Bronchial epithelial cell (primary cell): Measurements from ENCODE around the gene MECR. TPM values are rescaled to one million over a fixed set of nuclear protein-coding genes. Genes with fewer than 3 reads are reported as not detected.

Experiments
- DNase-seq: peaks from one replicate; pipeline ENCODE4 v3.0.0-alpha.2; 2010; ENCODE audit warnings: low read depth
- FAIRE-seq: peaks from 2 replicates; lab custom pipeline; 2011; peaks lifted over from hg19 to GRCh38; lab: Jason Lieb, UNC
- H3K27me3 ChIP-seq: 2 replicates; pipeline ENCODE4 v1.5.1; 2011; ENCODE audit warnings: low read length; ENCODE audit not compliant: control insufficient read depth, insufficient read depth
- H3K36me3 ChIP-seq: 2 replicates; pipeline ENCODE4 v1.5.1; 2011; ENCODE audit warnings: low read length; ENCODE audit not compliant: control insufficient read depth, insufficient read depth
- H3K4me3 ChIP-seq: 2 replicates; pipeline ENCODE4 v1.5.1; 2011; ENCODE audit warnings: mild to moderate bottlenecking, low read depth, low read length, control low read depth
- CTCF ChIP-seq: IDR thresholded peaks from 2 replicates; pipeline ENCODE4 v1.5.1; 2011; ENCODE audit warnings: mild to moderate bottlenecking, moderate library complexity, low read length, control low read depth, inconsistent platforms; ENCODE audit not compliant: insufficient read depth, severe bottlenecking
- total RNA-seq: library from RNA; depleted of rRNA; stranded (reverse); fragments of >200 nt; gene quantifications from 2 replicates; pipeline ENCODE4 v1.2.1, GENCODE V29; 2014

The MECR gene
- total RNA-seq, 1 donor from 2014 or later: 28.2 TPM

DNA sequence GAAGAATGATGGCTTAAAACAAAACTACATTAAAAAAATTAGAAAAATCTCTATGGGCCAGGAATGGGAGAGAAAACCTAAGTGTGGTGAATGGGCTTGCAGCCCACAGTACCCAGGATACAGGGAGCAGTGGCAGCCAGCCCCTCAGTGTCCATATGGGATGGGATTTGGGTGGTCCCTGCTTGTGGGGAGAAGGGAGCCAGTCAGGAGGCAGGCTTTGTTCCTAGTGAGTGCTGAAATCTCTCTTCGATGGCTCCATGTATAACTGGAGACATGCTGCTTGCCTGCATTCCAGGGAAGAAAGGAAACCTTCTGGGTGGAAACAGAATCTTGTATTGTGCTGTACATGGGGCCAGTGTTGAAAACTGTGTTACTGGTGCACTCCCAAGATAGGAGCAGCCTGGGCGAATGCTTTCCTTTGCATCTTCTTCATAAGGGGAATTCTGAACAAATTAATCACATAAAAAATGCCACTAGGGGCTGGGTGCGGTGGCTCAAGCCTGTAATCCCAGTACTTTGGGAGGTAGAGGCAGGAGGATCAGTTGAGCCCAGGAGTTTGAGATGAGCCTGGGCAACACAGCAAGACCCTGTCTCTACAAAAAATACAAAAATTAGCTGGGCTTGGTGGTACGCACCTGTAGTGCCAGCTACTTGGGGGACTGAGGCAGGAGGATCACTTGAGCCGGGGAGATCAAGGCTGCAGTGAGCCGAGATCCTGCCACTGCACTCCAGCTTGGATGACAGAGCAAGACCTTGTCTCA lies 41.6 kb upstream of the MECR start:
- TF ChIP-seq CTCF: no peak
- Histone ChIP-seq H3K27me3 (no peaks in the 10 kb centered on the region), H3K36me3 (peaks cover 8% of the 10 kb centered on the region), H3K4me3 (no peak overlapping the region)
- DNase-seq (no peak), FAIRE-seq (no peak)

GRCh38 chr1:29271724-29272123 lies 41.0 kb upstream of the MECR start:
- no peak for TF ChIP-seq CTCF
- Histone ChIP-seq H3K36me3 (peaks cover 8% of the 10 kb centered on the region), H3K4me3 (no peak overlapping the region), H3K27me3 (no peaks in the 10 kb centered on the region)
- peak; percentile 70 for FAIRE-seq
- DNase-seq: peak; percentile 75

GRCh38 chr1:29270929-29271521 lies 40.3 kb upstream of the MECR start:
- Histone ChIP-seq H3K36me3 (peaks cover 6% of the 10 kb centered on the region), H3K27me3 (no peaks in the 10 kb centered on the region), H3K4me3 (no peak overlapping the region)
- FAIRE-seq (no peak), DNase-seq (no peak)
- TF ChIP-seq CTCF: no peak

GRCh38 chr1:29269382-29269781 lies 38.6 kb upstream of the MECR start:
- Histone ChIP-seq H3K36me3 (no peaks in the 10 kb centered on the region), H3K27me3 (no peaks in the 10 kb centered on the region), H3K4me3 (no peak overlapping the region)
- no peak for TF ChIP-seq CTCF
- no peak for DNase-seq
- FAIRE-seq: no peak

- H3K4me3 ChIP-seq: no peak overlapping the region
- no peaks in the 10 kb centered on the region for H3K27me3 ChIP-seq
- no peak for DNase-seq
- no peak for TF ChIP-seq CTCF
- FAIRE-seq: no peak
- no peaks in the 10 kb centered on the region for H3K36me3 ChIP-seq
Observed at GRCh38 chr1:29267321-29268070, 36.8 kb upstream of the MECR start.
